ENCODE measurements around the gene PHOSPHO2. TPM values are rescaled to one million over a fixed set of nuclear protein-coding genes. Genes with fewer than 3 reads are reported as not detected.

Gene PHOSPHO2
- total RNA-seq, 4 donors from 2014 or later, result 4.4 to 10.7 (median 6.7) TPM

- peak overlapping the region; percentile 49 to 73 for H3K4me3 ChIP-seq
- H3K4me1 ChIP-seq, result peaks cover 0 to 38% (median 4%) of the 10 kb centered on the region in 3 donors
- no peak for ATAC-seq
- 50 to 64% methylated on average over 8 to 13 of the region's 13 CpGs for WGBS, 2 donors (ENCODE audit: low coverage in 1 of 2)
- TF ChIP-seq POLR2AphosphoS5 (IDR thresholded peaks at IDR 0.05) (no peak), EP300 (IDR thresholded peaks at IDR 0.05) (no peak), POLR2A (IDR thresholded peaks at IDR 0.05) (no peak)
- TF ChIP-seq, protein P1, sequence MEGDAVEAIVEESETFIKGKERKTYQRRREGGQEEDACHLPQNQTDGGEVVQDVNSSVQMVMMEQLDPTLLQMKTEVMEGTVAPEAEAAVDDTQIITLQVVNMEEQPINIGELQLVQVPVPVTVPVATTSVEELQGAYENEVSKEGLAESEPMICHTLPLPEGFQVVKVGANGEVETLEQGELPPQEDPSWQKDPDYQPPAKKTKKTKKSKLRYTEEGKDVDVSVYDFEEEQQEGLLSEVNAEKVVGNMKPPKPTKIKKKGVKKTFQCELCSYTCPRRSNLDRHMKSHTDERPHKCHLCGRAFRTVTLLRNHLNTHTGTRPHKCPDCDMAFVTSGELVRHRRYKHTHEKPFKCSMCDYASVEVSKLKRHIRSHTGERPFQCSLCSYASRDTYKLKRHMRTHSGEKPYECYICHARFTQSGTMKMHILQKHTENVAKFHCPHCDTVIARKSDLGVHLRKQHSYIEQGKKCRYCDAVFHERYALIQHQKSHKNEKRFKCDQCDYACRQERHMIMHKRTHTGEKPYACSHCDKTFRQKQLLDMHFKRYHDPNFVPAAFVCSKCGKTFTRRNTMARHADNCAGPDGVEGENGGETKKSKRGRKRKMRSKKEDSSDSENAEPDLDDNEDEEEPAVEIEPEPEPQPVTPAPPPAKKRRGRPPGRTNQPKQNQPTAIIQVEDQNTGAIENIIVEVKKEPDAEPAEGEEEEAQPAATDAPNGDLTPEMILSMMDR (IDR thresholded peaks at IDR 0.05), result no peak
- H3K9me3 ChIP-seq, result no peaks in the 10 kb centered on the region
- peak overlapping the region; percentile 63 to 84 (median 80) for H3K27ac ChIP-seq
- no peaks in the 10 kb centered on the region for H3K27me3 ChIP-seq
- H3K36me3 ChIP-seq, result no peaks in the 10 kb centered on the region
These were observed 38.5 kb downstream of the PHOSPHO2 start for GRCh38 chr2:169732583-169733358.

- peak; percentile 48 for ATAC-seq
- H3K36me3 ChIP-seq, result no peaks in the 10 kb centered on the region
- WGBS, 2 donors (ENCODE audit: low coverage in 1 of 2), result 1 to 6% methylated on average over 2 to 11 of the region's 69 CpGs
- H3K9me3 ChIP-seq, result no peaks in the 10 kb centered on the region
- H3K4me1 ChIP-seq, result peaks cover 0 to 48% (median 5%) of the 10 kb centered on the region in 3 donors
- H3K27me3 ChIP-seq, result no peaks in the 10 kb centered on the region
- peak overlapping the region; percentile 61 to 73 for H3K4me3 ChIP-seq
- TF ChIP-seq POLR2AphosphoS5 (IDR thresholded peaks at IDR 0.05) (no peak), POLR2A (IDR thresholded peaks at IDR 0.05) (no peak), EP300 (IDR thresholded peaks at IDR 0.05) (no peak)
- TF ChIP-seq, protein P1 (IDR thresholded peaks at IDR 0.05), result no peak
- H3K27ac ChIP-seq, result peak overlapping the region; percentile 22 to 84 (median 80)
These were observed 40.0 kb downstream of the PHOSPHO2 start for GRCh38 chr2:169734169-169734847.

GRCh38 chr2:169735623-169736022 lies 41.4 kb downstream of the PHOSPHO2 start:
- H3K4me3 ChIP-seq, result peak overlapping the region in 1 of 2 donors; percentile 73
- no peaks in the 10 kb centered on the region for H3K36me3 ChIP-seq
- 58 to 77% methylated on average over 4 of the region's 4 CpGs for WGBS, 2 donors (ENCODE audit: low coverage in 1 of 2)
- no peaks in the 10 kb centered on the region for H3K27me3 ChIP-seq
- ATAC-seq, result no peak
- peak overlapping the region in 2 of 4 donors; percentile 2 to 27 for H3K27ac ChIP-seq
- H3K4me1 ChIP-seq, result peaks cover 0 to 59% (median 6%) of the 10 kb centered on the region in 3 donors
- no peaks in the 10 kb centered on the region for H3K9me3 ChIP-seq
- TF ChIP-seq POLR2A (IDR thresholded peaks at IDR 0.05) (no peak), POLR2AphosphoS5 (IDR thresholded peaks at IDR 0.05) (no peak), EP300 (IDR thresholded peaks at IDR 0.05) (no peak)
- TF ChIP-seq, protein P1 (IDR thresholded peaks at IDR 0.05), result no peak

DNA sequence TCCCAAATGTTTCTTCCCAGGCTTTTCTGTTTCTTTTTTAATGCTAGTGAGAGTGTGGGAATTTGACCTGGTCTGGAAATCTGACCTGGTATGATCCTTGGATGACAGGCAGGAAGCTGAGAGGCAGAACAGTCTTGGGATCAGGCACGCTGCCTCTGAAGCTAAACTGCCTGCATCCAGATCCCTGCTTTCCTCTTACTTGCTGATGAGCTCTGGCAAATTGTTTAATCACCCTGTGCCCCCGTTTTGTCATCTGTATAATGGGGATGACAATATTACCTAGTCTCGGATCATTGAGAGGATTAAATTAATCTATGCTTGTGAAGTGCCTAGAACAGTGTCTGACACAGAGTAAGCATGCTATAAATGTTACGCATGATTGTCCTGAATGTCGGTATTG lies 42.6 kb downstream of the PHOSPHO2 start:
- peak overlapping the region; percentile 31 to 73 for H3K4me3 ChIP-seq
- no peaks in the 10 kb centered on the region for H3K27me3 ChIP-seq
- peaks cover 0 to 5% of the 10 kb centered on the region in 2 donors for H3K36me3 ChIP-seq
- WGBS, 2 donors (ENCODE audit: low coverage in 1 of 2), result 0 to 54% methylated on average over 2 to 5 of the region's 5 CpGs
- ATAC-seq, result no peak
- H3K27ac ChIP-seq, result peak overlapping the region in 2 of 4 donors; percentile 2 to 38
- H3K9me3 ChIP-seq, result no peaks in the 10 kb centered on the region
- peaks cover 0 to 59% (median 6%) of the 10 kb centered on the region in 3 donors for H3K4me1 ChIP-seq
- no peak for TF ChIP-seq POLR2AphosphoS5 (IDR thresholded peaks at IDR 0.05)
- TF ChIP-seq, protein P1 (IDR thresholded peaks at IDR 0.05), result no peak
- no peak for TF ChIP-seq POLR2A (IDR thresholded peaks at IDR 0.05)
- TF ChIP-seq EP300 (IDR thresholded peaks at IDR 0.05), result no peak
